ENCODE measurements around the gene CFAP299. TPM values are rescaled to one million over a fixed set of nuclear protein-coding genes. Genes with fewer than 3 reads are reported as not detected.

CFAP299 gene
- total RNA-seq, 4 donors from 2014 or later, result 1.2 TPM; not detected in 3

GRCh38 chr4:80419946-80420345, 84.4 kb downstream of the CFAP299 start:
- intact Hi-C loops (cut with DNase I; ENCODE audit: low total_unique reads), result no loop called here
- no peak overlapping the region for H3K27ac ChIP-seq
- no peaks in the 10 kb centered on the region for H3K27me3 ChIP-seq
- H3K4me3 ChIP-seq, result no peak overlapping the region
- no peaks in the 10 kb centered on the region for H3K4me1 ChIP-seq
- no peaks in the 10 kb centered on the region for H3K9me3 ChIP-seq
- DNase-seq, result no peak
- H3K36me3 ChIP-seq, result no peaks in the 10 kb centered on the region
- TF ChIP-seq POLR2A (IDR thresholded peaks at IDR 0.05) (no peak), CTCF (IDR thresholded peaks at IDR 0.05) (no peak)

- Histone ChIP-seq H3K36me3 (no peaks in the 10 kb centered on the region), H3K9me3 (no peaks in the 10 kb centered on the region), H3K27ac (no peak overlapping the region), H3K4me3 (no peak overlapping the region), H3K4me1 (no peaks in the 10 kb centered on the region), H3K27me3 (no peaks in the 10 kb centered on the region)
- DNase-seq, result no peak
- intact Hi-C loops (cut with DNase I; ENCODE audit: low total_unique reads), result no loop called here
- TF ChIP-seq POLR2A (IDR thresholded peaks at IDR 0.05) (no peak), CTCF (IDR thresholded peaks at IDR 0.05) (no peak)
Observed at GRCh38 chr4:80420638-80421037, 85.1 kb downstream of the CFAP299 start.

GRCh38 chr4:80422727-80423404, 87.3 kb downstream of the CFAP299 start:
- Histone ChIP-seq H3K27ac (no peak overlapping the region), H3K36me3 (no peaks in the 10 kb centered on the region), H3K27me3 (no peaks in the 10 kb centered on the region), H3K4me1 (no peaks in the 10 kb centered on the region), H3K9me3 (no peaks in the 10 kb centered on the region), H3K4me3 (no peak overlapping the region)
- TF ChIP-seq CTCF (IDR thresholded peaks at IDR 0.05), result no peak
- no peak for TF ChIP-seq POLR2A (IDR thresholded peaks at IDR 0.05)
- no peak for DNase-seq
- intact Hi-C loops (cut with DNase I; ENCODE audit: low total_unique reads), result no loop called here

GRCh38 chr4:80423553-80424224, 88.2 kb downstream of the CFAP299 start:
- TF ChIP-seq CTCF (IDR thresholded peaks at IDR 0.05), result no peak
- TF ChIP-seq POLR2A (IDR thresholded peaks at IDR 0.05), result no peak
- Histone ChIP-seq H3K4me3 (no peak overlapping the region), H3K4me1 (no peaks in the 10 kb centered on the region), H3K27ac (no peak overlapping the region), H3K9me3 (no peaks in the 10 kb centered on the region), H3K36me3 (no peaks in the 10 kb centered on the region), H3K27me3 (no peaks in the 10 kb centered on the region)
- intact Hi-C loops (cut with DNase I; ENCODE audit: low total_unique reads), result no loop called here
- DNase-seq, result no peak

- TF ChIP-seq POLR2A (IDR thresholded peaks at IDR 0.05) (no peak), CTCF (IDR thresholded peaks at IDR 0.05) (no peak)
- intact Hi-C loops (cut with DNase I; ENCODE audit: low total_unique reads), result no loop called here
- H3K36me3 ChIP-seq, result no peaks in the 10 kb centered on the region
- no peaks in the 10 kb centered on the region for H3K9me3 ChIP-seq
- DNase-seq, result no peak
- H3K27ac ChIP-seq, result no peak overlapping the region
- H3K4me1 ChIP-seq, result no peaks in the 10 kb centered on the region
- no peak overlapping the region for H3K4me3 ChIP-seq
- no peaks in the 10 kb centered on the region for H3K27me3 ChIP-seq
Observed at GRCh38 chr4:80424225-80424581, 88.7 kb downstream of the CFAP299 start.
